GM12865 (cell line): ENCODE results near the gene PCDH1.

Experiments
- DNase-seq: peaks from one replicate; pipeline ENCODE4 v3.0.0; 2010; ENCODE audit warnings: low read depth
- H3K4me3 ChIP-seq: 2 replicates; pipeline ENCODE4 v1.5.1; 2011; ENCODE audit warnings: mild to moderate bottlenecking, low read depth, low read length, control low read depth
- CTCF ChIP-seq: IDR thresholded peaks from 2 replicates; pipeline ENCODE4 v1.5.1; 2011; ENCODE audit warnings: low read length, control low read depth, low read depth, inconsistent platforms; ENCODE audit not compliant: insufficient read depth; ENCODE audit errors: missing control alignments

PCDH1 gene

GRCh38 chr5:141828162-141828561 is 50.0 kb downstream of the PCDH1 start:
- DNase-seq, result no peak
- no peak overlapping the region for H3K4me3 ChIP-seq
- TF ChIP-seq CTCF, result no peak

GRCh38 chr5:141826674-141827073 is 51.5 kb downstream of the PCDH1 start:
- DNase-seq, result no peak
- H3K4me3 ChIP-seq, result no peak overlapping the region
- TF ChIP-seq CTCF, result no peak

- peak; percentile 21 for DNase-seq
- TF ChIP-seq CTCF, result peak; percentile 33
Observed at GRCh38 chr5:141825791-141826560, 52.2 kb downstream of the PCDH1 start.

GRCh38 chr5:141825241-141825671 is 53.0 kb downstream of the PCDH1 start:
- no peak overlapping the region for H3K4me3 ChIP-seq
- no peak for DNase-seq
- no peak for TF ChIP-seq CTCF

More at GRCh38 chr5:141825791-141826560, 52.2 kb downstream of the PCDH1 start:
- no peak overlapping the region for H3K4me3 ChIP-seq

- no peak for TF ChIP-seq CTCF
- no peak overlapping the region for H3K4me3 ChIP-seq
- no peak for DNase-seq
Observed at GRCh38 chr5:141824717-141825116, 53.5 kb downstream of the PCDH1 start.

- no peak for DNase-seq
- H3K4me3 ChIP-seq, result no peak overlapping the region
- no peak for TF ChIP-seq CTCF
Observed at GRCh38 chr5:141823056-141823455, 55.2 kb downstream of the PCDH1 start.

GRCh38 chr5:141822144-141822543 is 56.1 kb downstream of the PCDH1 start:
- DNase-seq, result no peak
- no peak overlapping the region for H3K4me3 ChIP-seq
- TF ChIP-seq CTCF, result no peak
